ENCODE measurements around the gene KLF16. TPM values are rescaled to one million over a fixed set of nuclear protein-coding genes. Genes with fewer than 3 reads are reported as not detected.

The KLF16 gene
- total RNA-seq, 1 experiment from 2014 or later = 8.7 TPM

DNA sequence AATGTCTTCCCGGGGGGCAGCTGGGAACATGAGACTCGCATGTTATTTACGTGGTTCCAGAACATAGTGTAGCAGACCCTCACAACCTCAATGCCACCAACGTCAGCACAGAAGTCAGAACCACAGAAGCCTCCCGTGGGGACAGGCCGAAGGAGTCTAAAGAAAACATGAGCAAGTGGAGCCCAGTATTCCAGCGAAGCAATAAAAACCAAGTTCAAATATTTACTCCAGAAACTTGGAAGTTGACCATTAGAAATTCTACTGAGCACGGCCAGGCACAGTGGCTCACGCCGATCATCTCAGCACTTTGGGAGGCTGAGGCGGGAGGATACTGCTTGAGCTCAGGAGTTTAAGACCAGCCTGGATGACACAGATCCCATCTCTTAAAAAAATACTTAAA is 33.4 kb downstream of the KLF16 start:
- no peak for DNase-seq (ENCODE audit: low read depth in 1 of 2, low spot score in 2 of 2)
- Histone ChIP-seq H3K36me3 (peaks cover 50% of the 10 kb centered on the region), H3K4me3 (no peak overlapping the region), H3K27ac (no peak overlapping the region), H3K4me1 (replicated peaks) (no peaks in the 10 kb centered on the region), H3K27me3 (replicated peaks) (no peaks in the 10 kb centered on the region), H3K9me3 (replicated peaks) (no peaks in the 10 kb centered on the region)

DNA sequence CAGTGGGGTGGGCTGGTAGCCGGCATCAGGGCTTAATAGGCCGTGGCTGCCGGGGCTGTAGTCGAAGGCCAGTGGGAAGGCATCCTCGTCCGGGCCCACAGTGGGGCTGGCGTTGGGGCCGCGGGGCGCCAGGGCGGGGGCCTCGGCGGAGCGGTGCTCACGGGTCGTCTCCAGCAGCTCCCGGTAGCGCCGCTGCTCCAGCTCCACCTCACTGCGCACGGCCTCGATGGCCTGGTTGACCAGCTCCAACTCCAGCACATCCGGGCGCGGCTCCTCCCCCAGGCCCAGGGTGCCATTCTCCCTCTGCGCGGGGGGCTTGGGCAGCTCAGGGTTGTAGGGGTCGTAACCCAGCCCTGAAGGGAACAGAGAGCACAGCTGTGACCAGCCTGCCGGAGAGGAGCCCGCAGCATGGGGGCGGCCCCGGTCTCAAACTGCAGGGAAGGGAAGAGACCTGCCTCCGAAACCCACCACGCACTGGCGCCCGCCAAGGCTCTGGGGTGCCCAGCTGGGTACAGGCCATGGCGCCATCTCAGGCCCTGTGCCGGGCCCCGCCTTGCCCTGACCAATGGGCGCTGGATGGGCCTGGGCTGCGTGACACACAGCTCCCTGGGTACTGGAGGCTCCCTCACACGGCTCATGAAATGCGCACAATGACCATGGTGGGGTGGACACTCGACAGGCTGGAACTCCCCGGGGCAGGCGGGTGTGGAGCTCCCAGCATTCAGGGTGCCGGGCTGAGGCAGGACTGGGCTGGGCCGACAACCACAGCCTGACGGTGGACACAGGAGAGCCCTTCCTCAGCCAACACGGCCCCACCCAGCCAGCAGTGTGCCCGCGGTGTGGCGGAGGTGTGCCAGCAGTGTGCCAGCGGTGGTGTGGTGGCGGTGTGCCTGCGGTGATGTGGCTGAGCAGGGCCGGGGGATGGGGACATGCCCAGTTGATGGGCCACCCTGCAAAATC is 34.8 kb downstream of the KLF16 start:
- DNase-seq (ENCODE audit: low read depth in 1 of 2, low spot score in 2 of 2) = no peak
- Histone ChIP-seq H3K4me1 (replicated peaks) (no peaks in the 10 kb centered on the region), H3K27ac (no peak overlapping the region), H3K4me3 (no peak overlapping the region), H3K27me3 (replicated peaks) (no peaks in the 10 kb centered on the region), H3K9me3 (replicated peaks) (no peaks in the 10 kb centered on the region), H3K36me3 (peaks cover 64% of the 10 kb centered on the region)

DNA sequence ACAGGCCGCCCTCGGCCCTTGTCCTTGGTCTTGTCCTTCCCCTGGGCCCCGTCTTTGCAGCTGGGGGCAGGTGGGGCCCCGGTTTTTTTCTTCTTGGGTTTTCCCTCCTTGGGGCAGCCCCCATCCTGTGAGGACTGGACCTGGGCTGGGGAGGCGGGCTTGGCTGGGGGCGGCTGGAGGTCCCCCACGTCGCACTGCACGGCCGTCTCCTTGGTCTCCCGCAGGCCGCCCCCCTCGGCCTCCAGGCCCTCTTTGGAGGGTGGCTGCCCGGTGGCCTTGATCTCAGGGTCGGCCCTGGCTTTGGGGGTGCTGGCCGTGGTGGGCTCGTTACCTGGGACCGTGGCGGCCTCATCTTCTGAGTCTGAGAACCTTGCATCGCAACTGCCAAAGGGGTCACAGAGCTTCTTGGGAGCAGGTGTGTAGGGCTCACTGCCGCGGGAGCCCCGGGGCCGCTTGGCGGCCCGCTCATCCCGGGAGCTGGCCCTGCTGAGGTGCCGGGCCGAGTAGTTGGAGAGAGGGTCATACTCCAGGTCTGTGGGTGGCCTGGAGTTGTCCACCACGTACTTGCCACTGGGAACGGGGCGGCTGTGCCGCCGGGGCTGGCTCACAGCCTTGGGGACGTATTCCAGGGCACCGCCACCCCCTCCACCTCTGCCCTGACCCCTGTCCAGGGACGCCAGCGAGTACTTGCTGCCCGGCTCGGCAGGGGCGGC is 35.7 kb downstream of the KLF16 start:
- Histone ChIP-seq H3K27ac (no peak overlapping the region), H3K36me3 (peaks cover 72% of the 10 kb centered on the region), H3K27me3 (replicated peaks) (no peaks in the 10 kb centered on the region), H3K4me3 (no peak overlapping the region), H3K4me1 (replicated peaks) (no peaks in the 10 kb centered on the region), H3K9me3 (replicated peaks) (no peaks in the 10 kb centered on the region)
- DNase-seq (ENCODE audit: low read depth in 1 of 2, low spot score in 2 of 2) = no peak

DNA sequence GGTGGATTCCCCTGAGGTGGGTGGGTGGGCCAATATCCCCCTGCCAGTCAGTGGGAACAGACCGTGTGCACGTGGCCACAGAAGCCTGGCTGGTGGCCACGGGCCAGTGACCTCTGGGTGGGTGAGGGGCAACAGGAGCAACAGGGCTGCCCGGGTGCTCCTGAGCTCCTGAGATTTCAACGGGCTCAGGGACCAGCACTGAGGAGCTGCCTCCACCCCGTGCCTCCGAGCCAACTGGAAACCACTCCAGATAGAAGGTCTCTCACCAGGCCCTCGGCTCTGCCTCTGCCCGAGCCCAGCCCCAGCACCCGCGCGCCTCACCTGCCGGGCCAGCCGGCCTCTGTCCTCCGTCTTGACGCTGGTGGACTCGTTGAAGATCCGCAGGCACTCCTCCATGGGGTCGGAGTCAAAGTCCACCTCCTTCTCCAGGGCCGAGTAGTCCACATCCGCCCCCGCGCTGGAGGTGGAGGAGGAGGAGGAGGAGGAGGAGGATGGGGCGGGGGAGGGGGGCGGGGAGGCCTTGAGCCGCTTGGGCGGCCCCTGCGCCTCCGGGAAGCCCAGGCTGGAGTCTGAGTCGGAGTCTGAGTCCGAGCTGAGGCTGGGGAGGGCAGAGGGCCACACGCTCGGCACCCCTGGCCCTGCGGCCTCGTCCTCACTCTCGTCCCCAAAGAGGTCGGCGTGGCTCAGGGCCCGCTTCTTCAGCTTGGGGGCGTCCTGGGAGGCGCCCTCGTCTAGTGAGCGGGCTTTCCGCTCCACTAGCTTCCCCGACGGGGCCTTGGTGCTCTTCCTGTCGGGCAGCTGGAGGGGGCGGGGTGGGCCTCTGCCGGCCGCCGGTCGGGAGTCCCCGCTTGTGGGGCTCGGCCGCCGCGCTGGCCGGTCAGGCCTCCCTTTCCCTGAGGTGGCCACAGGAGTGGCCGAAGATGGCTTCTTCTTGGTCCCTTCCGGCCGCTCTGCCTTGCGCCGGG is 36.5 kb downstream of the KLF16 start:
- Histone ChIP-seq H3K27ac (no peak overlapping the region), H3K4me3 (no peak overlapping the region), H3K27me3 (replicated peaks) (no peaks in the 10 kb centered on the region), H3K9me3 (replicated peaks) (no peaks in the 10 kb centered on the region), H3K4me1 (replicated peaks) (no peaks in the 10 kb centered on the region), H3K36me3 (peaks cover 79% of the 10 kb centered on the region)
- no peak for DNase-seq (ENCODE audit: low read depth in 1 of 2, low spot score in 2 of 2)

DNA sequence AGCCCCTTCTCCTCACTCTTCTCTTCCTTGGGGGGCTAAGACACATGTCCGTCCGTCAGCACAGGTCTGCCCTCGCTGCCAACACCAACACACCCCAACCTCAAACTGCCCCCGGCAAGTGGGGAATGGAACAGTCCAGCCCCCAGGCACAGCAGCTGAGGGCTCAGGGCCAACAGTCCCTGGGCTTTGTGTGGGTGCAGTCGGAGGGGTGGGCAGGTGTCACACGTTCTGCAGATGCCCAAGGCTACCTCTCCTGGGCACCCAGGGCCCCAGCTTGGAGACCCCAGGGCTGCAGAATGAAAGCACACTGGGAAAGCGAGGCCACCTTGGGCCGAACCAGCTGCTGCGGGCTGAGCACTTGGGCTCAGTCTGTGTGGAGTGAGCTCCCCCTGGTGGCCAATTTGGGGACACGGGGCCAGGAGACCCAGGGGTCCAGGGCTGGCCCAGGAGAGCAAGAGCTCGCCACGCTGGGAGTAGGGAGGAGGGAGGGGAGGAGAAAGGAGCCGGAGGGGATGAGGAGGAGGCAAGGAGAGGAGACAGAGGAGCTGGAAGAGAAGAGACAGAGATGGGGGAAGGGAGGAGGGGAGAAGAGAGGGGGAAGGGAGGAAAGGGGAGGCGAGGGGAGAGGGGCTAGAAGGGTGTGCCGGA is 37.3 kb downstream of the KLF16 start:
- Histone ChIP-seq H3K4me1 (replicated peaks) (no peaks in the 10 kb centered on the region), H3K27me3 (replicated peaks) (no peaks in the 10 kb centered on the region), H3K27ac (no peak overlapping the region), H3K9me3 (replicated peaks) (no peaks in the 10 kb centered on the region), H3K4me3 (no peak overlapping the region), H3K36me3 (peaks cover 82% of the 10 kb centered on the region)
- DNase-seq (ENCODE audit: low read depth in 1 of 2, low spot score in 2 of 2) = peak; percentile 47 to 81

DNA sequence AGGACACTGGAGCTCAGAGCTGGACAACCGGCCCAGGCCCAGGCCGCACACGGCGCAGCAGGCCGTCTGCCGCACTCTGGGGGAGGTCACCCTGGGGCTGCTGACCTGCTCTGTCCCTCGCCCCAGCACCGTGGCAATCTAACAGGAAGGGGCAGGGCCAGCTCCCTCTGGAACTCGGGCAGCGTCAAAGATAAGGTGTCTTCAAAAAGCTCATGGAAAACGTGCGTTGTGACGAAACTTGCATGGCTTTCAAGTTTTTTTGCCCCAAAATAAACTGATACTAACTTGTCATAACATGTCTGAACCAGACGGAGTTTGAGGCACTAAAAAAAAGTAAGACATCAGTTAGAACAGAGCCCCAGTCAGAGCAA is 39.1 kb downstream of the KLF16 start:
- peaks cover 83% of the 10 kb centered on the region for H3K36me3 ChIP-seq
- H3K27me3 ChIP-seq (replicated peaks) = no peaks in the 10 kb centered on the region
- H3K4me3 ChIP-seq = no peak overlapping the region
- no peaks in the 10 kb centered on the region for H3K9me3 ChIP-seq (replicated peaks)
- no peak overlapping the region for H3K27ac ChIP-seq
- no peaks in the 10 kb centered on the region for H3K4me1 ChIP-seq (replicated peaks)
- DNase-seq (ENCODE audit: low read depth in 1 of 2, low spot score in 2 of 2) = no peak

DNA sequence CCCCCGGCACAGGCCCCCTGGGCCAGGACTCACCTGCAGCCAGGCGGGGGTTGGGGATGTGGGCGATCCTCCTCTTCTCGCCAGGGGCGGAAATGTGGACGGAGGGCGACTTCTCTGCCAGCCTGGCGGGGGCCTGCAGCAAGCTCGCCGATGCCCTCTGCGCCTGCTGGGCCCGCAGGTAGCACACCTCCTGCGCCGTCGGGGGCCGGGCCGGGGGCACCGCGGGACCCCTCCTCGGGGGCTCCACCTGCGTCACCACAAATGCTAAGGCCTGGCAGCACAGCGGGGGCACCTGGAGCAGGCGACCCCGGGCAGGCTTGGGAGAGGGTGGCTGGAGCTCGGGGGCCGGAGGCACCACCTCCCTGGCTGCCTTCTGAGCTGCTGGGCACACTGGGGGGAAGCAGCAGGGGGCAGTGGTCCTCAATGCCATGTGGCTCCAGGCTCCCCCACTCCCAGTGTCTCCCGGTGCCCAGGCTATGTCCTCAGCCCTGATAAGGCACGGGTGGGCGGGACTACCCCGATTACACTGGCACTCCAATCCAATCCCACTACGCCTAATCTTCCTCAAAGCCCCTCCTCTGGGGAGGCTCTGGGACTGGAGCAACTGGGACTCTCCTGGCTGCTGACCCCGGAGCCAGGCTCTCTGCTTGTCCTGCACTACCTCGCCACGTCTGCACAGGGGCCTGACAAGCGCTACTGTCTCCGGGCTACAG is 39.7 kb downstream of the KLF16 start:
- Histone ChIP-seq H3K27ac (no peak overlapping the region), H3K4me3 (no peak overlapping the region), H3K9me3 (replicated peaks) (no peaks in the 10 kb centered on the region), H3K4me1 (replicated peaks) (no peaks in the 10 kb centered on the region), H3K36me3 (peaks cover 84% of the 10 kb centered on the region), H3K27me3 (replicated peaks) (no peaks in the 10 kb centered on the region)
- no peak for DNase-seq (ENCODE audit: low read depth in 1 of 2, low spot score in 2 of 2)

DNA sequence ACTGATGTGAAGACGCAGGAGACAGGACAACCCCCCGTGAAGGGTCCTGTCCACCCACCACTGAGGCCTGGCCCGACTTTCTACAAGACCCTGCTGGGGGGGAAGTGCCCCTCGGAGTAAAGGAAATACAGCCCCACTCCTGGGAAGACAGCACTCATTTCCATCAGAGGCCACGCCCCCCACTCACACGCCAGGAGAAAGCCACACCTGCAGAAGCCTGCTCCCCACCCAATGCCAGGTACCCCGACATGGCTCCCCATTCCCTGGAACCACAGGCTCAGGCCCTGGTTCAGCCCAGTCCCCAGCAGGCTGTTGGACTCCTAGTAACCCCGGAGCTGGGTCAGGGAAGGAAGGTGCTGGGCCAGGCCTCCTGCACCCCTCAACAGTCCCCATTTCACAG is 40.4 kb downstream of the KLF16 start:
- no peak overlapping the region for H3K27ac ChIP-seq
- DNase-seq (ENCODE audit: low read depth in 1 of 2, low spot score in 2 of 2) = no peak
- no peaks in the 10 kb centered on the region for H3K9me3 ChIP-seq (replicated peaks)
- no peaks in the 10 kb centered on the region for H3K4me1 ChIP-seq (replicated peaks)
- no peak overlapping the region for H3K4me3 ChIP-seq
- H3K36me3 ChIP-seq = peaks cover 85% of the 10 kb centered on the region
- H3K27me3 ChIP-seq (replicated peaks) = no peaks in the 10 kb centered on the region

DNA sequence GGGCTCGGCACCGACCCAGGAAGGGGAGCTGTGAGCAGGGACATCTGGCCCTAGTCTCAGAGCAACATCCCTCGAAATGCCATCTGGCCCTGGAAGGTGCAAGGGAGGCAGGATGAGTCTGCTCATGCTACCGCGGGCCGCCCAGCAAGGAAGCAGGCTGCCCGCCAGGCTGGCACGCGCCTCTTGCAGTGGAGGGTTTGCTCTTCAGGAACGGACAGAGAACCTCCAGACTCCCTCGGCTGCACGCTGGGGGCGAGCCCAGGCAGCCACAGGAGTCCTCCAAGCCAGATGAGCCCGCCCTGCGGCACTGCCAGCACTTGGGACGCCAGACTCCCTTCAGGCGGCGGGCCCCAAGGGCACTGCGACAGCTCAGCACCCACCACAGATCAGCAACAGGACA is 41.2 kb downstream of the KLF16 start:
- H3K27ac ChIP-seq = no peak overlapping the region
- no peak for DNase-seq (ENCODE audit: low read depth in 1 of 2, low spot score in 2 of 2)
- H3K4me1 ChIP-seq (replicated peaks) = no peaks in the 10 kb centered on the region
- H3K4me3 ChIP-seq = no peak overlapping the region
- peaks cover 85% of the 10 kb centered on the region for H3K36me3 ChIP-seq
- no peaks in the 10 kb centered on the region for H3K9me3 ChIP-seq (replicated peaks)
- no peaks in the 10 kb centered on the region for H3K27me3 ChIP-seq (replicated peaks)

DNA sequence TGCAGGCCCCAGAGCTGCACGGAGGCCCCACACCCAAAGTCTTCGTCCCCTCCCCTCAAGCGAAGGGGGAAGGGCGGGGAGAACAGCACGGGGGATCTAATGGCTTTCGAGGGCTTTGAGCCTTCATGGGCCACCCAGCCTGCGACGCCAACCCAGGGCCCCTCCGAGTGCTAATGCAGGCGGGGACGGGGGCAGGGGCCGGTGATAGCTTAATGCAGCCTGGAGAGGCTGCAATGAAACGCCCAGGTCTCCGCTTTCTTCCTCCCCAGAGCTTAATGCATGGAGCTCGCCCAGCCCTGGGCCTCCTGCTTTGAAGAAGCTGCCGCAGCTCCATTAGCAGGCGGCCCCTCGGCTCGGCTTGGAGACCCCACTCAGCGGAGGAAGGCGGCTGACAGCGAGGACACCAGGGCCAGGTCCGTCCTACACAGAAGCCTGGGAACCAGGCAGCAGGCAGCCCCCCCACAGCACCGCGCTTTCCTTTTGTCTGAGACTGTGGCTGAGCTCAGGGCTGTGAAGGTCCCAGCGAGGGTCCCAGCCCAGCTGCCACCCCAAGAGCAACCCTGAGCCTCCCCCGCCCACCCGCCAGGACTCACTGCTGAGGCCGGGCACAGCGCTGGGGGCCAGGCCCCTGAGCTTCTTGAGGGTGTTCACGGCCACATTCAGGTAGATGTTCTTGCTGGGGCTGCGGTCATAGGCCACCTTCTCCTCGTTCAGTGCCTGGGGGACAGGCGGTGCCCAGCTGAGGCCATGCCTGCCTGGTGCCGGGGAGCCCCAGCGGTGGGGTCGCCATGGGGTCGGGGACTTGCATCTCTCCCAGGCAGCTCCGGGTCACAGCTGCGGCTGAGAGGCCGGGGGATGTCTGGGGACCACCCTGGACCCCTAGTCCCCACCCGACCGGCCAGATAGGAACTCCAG is 43.8 kb downstream of the KLF16 start:
- Histone ChIP-seq H3K9me3 (replicated peaks) (no peaks in the 10 kb centered on the region), H3K4me1 (replicated peaks) (no peaks in the 10 kb centered on the region), H3K4me3 (no peak overlapping the region), H3K27me3 (replicated peaks) (no peaks in the 10 kb centered on the region), H3K27ac (no peak overlapping the region), H3K36me3 (peaks cover 85% of the 10 kb centered on the region)
- DNase-seq (ENCODE audit: low read depth in 1 of 2, low spot score in 2 of 2) = no peak

DNA sequence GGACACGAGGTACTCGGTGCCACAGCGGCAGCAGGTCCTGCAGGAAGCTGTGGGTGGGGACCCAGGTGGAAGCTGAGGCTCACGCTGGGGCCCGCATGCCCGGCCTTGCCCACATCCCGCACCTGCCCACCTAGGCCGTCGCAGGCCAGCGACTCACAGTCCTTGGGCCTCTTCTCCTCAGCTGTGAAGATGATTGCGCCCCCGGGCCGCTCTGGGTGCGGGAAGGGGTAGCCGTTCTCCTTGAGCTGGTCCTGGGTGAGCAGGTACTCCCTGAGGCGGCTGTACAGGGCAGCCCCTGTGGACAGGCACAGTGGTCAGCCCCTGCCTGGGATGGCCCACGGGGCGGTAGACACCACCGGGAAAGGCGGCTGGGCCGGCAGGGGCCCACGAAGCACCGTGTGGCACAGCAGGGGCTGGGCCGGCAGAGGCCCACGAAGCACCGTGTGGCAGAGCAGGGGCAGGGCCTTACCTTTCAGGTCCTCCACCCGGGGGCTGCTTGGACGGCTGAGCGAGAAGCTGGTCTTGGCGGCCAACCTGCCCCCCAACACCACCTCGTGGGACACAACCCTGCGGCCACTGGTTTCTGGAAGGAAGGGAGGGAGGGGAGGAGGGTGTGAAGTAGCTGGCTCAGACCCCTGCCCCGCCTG is 44.7 kb downstream of the KLF16 start:
- DNase-seq (ENCODE audit: low read depth in 1 of 2, low spot score in 2 of 2) = no peak
- Histone ChIP-seq H3K9me3 (replicated peaks) (no peaks in the 10 kb centered on the region), H3K27ac (no peak overlapping the region), H3K27me3 (replicated peaks) (no peaks in the 10 kb centered on the region), H3K4me3 (no peak overlapping the region), H3K4me1 (replicated peaks) (no peaks in the 10 kb centered on the region), H3K36me3 (peaks cover 78% of the 10 kb centered on the region)

Measured in SJSA1 (cell line).